GM12878 (cell line): ENCODE results near the gene DPM2. TPM values are rescaled to one million over a fixed set of nuclear protein-coding genes. Genes with fewer than 3 reads are reported as not detected.

Source experiments
- ATAC-seq: fragments of 200-7000 bp; cut with Tn5 transposase; 3 replicates; pipeline ENCODE4 v1.9.1; 2020; ENCODE audit warnings: mild to moderate bottlenecking, moderate library complexity
- BruUV-seq: library from RNA; stranded (reverse); fragments of 400-500 nt; replicated peaks from 2 replicates; lab custom pipeline; 2021; lab: Mats Ljungman, UMichigan
- CTCF ChIA-PET: fragments of 300-600 bp; sonication (Branson Sonifier 250); formaldehyde crosslinking; extraction: SDS; loops from one replicate; lab custom pipeline; 2021; ENCODE audit warnings: inconsistent platforms; lab: Yijun Ruan, JAX
- POLR2A ChIA-PET: fragments of 350-600 bp; formaldehyde crosslinking; extraction: SDS; loops from one replicate; lab custom pipeline; 2021; ENCODE audit warnings: inconsistent platforms; lab: Charles Lee
- RAD21 ChIA-PET: fragments of 300-600 bp; sonication (Branson Sonifier 250); formaldehyde crosslinking; loops from one replicate; lab custom pipeline; 2023; ENCODE audit warnings: antibody characterized with exemption; ENCODE audit not compliant: unreplicated experiment; lab: Charles Lee
- SMC1A ChIA-PET: fragments of 300-600 bp; sonication (Branson Sonifier 250); formaldehyde crosslinking; loops from one replicate; lab custom pipeline; 2023; ENCODE audit not compliant: unreplicated experiment, uncharacterized antibody; lab: Charles Lee
- DNase-seq: peaks from one replicate; pipeline ENCODE4 v3.0.0-alpha.2; 2011; ENCODE audit warnings: low read depth, low spot score
- FAIRE-seq: peaks from 3 replicates; lab custom pipeline; 2011; peaks lifted over from hg19 to GRCh38; lab: Jason Lieb, UNC
- H2AFZ ChIP-seq: 2 replicates; pipeline ENCODE4 v1.6.0; 2011; ENCODE audit warnings: low read depth, low read length, control low read depth; ENCODE audit not compliant: control insufficient read depth
- H3K27ac ChIP-seq: 2 replicates; pipeline ENCODE4 v1.5.1; 2011; ENCODE audit warnings: control low read depth; ENCODE audit not compliant: control insufficient read depth, insufficient read depth
- H3K27me3 ChIP-seq, 2 experiments: replicated peaks in 1 of 2; 2 replicates each; pipeline versions ENCODE4 v1.6.0 to v1.6.1; 2011; ENCODE audit warnings: low read length in 1 of 2; ENCODE audit not compliant: control insufficient read depth in 2 of 2, insufficient read depth in 2 of 2
- H3K36me3 ChIP-seq, 2 experiments: 2 replicates each; pipeline ENCODE4 v1.5.1; 2011; ENCODE audit warnings: low read length in 1 of 2; ENCODE audit not compliant: control insufficient read depth in 2 of 2, insufficient read depth in 2 of 2
- H3K4me1 ChIP-seq: 2 replicates; pipeline ENCODE4 v1.6.1; 2011; ENCODE audit warnings: mild to moderate bottlenecking, low read length, moderate library complexity, mixed read lengths; ENCODE audit not compliant: control insufficient read depth, insufficient read depth
- H3K4me2 ChIP-seq: 2 replicates; pipeline ENCODE4 v1.6.0; 2011; ENCODE audit warnings: control low read depth; ENCODE audit not compliant: control insufficient read depth, insufficient read depth
- H3K4me3 ChIP-seq: fragments of 200-600 bp; sonication (generic); 2 replicates; pipeline ENCODE4 v1.5.1; 2016
- H3K79me2 ChIP-seq: 2 replicates; pipeline ENCODE4 v1.6.0; 2011; ENCODE audit warnings: low read length; ENCODE audit not compliant: control insufficient read depth, insufficient read depth
- H3K9ac ChIP-seq: 2 replicates; pipeline ENCODE4 v1.8.0; 2011; ENCODE audit warnings: low read length, control low read depth, mixed read lengths; ENCODE audit not compliant: control insufficient read depth, insufficient read depth
- H3K9me3 ChIP-seq: replicated peaks from 3 replicates; pipeline ENCODE4 v1.5.1; 2011; ENCODE audit warnings: mild to moderate bottlenecking, low read length; ENCODE audit not compliant: control insufficient read depth, insufficient read depth
- H4K20me1 ChIP-seq: 2 replicates; pipeline ENCODE4 v1.6.0; 2011; ENCODE audit not compliant: control insufficient read depth, insufficient read depth
- DPF2 ChIP-seq: fragments of 450-650 bp; IDR thresholded peaks from 2 replicates; pipeline ENCODE4 v1.6.1; 2017; ENCODE audit warnings: mild to moderate bottlenecking
- IKZF2 ChIP-seq, 2 experiments: fragments of 450-650 bp; IDR thresholded peaks; 2 replicates each; pipeline ENCODE4 v1.6.1; 2017; ENCODE audit warnings: mild to moderate bottlenecking in 2 of 2, moderate library complexity in 2 of 2
- LARP7 ChIP-seq: fragments of 450-650 bp; IDR thresholded peaks from 2 replicates; pipeline ENCODE4 v1.6.1; 2017; ENCODE audit warnings: mild to moderate bottlenecking
- MEF2B ChIP-seq: fragments of 450-650 bp; IDR thresholded peaks from 2 replicates; pipeline ENCODE4 v1.6.1; 2018; ENCODE audit warnings: mild to moderate bottlenecking, moderate library complexity; ENCODE audit not compliant: partially characterized antibody, poor library complexity, severe bottlenecking
- NBN ChIP-seq: fragments of 450-650 bp; IDR thresholded peaks from 2 replicates; pipeline ENCODE4 v1.6.1; 2016
- RAD21 ChIP-seq: IDR thresholded peaks from 2 replicates; pipeline ENCODE4 v1.6.1; 2011; ENCODE audit warnings: mild to moderate bottlenecking, low read depth, low read length, moderate library complexity; ENCODE audit not compliant: insufficient read depth
- SPI1 ChIP-seq: IDR thresholded peaks from 2 replicates; pipeline ENCODE4 v1.6.1; 2011; ENCODE audit warnings: low read depth, mild to moderate bottlenecking, low read length, moderate library complexity, borderline replicate concordance; ENCODE audit not compliant: insufficient read depth
- TBL1XR1 ChIP-seq: IDR thresholded peaks from 2 replicates; pipeline ENCODE4 v1.6.1; 2012; ENCODE audit warnings: low read depth, low read length, improper control_type of control experiment
- TCF3 ChIP-seq: IDR thresholded peaks from 2 replicates; pipeline ENCODE4 v1.6.1; 2012; ENCODE audit warnings: low read depth, mild to moderate bottlenecking, low read length, borderline replicate concordance; ENCODE audit not compliant: insufficient read depth
- ZNF384 ChIP-seq: IDR thresholded peaks from 2 replicates; pipeline ENCODE4 v1.6.1; 2012; ENCODE audit warnings: low read depth, mild to moderate bottlenecking, low read length, improper control_type of control experiment, borderline replicate concordance
- WGBS: methylation state at CpG from one replicate; pipeline ENCODE4 v1.1.6; 2016; ENCODE audit warnings: low lambda C conversion rate; ENCODE audit not compliant: insufficient replicate concordance, insufficient coverage; ENCODE audit errors: missing lambda C conversion rate; 5-methylcytosine and 5-hydroxymethylcytosine counted together
- in situ Hi-C: fragments of 300-500 bp; cut with MboI; formaldehyde crosslinking; loops from 9 replicates; pipeline ENCODE4 v1.14.3; 2018; ENCODE audit warnings: mixed read lengths
- intact Hi-C: fragments of 100-400 bp; cut with micrococcal nuclease; formaldehyde crosslinking; loops from one replicate; pipeline ENCODE4 v1.14.2; 2022; ENCODE audit not compliant: unreplicated experiment
- polyA plus RNA-seq, 11 experiments: library from polyadenylated mRNA; depleted of rRNA in 4 of 11; unstranded in 6 of 11; stranded (reverse) in 5 of 11; fragments of >200 nt; fragmentation: Nextera tagmentation in 4 of 11; fragmentation: Illumina TruSeq in 1 of 11; extraction: Ambion mirVana in 4 of 11; extraction: Trizol in 1 of 11; gene quantifications; 1 replicate in 1 of 11; 2 replicates in 10 of 11; pipeline versions ENCODE4 v1.2.1 to v1.2.3, GENCODE V29; 2011 to 2016; ENCODE audit warnings: inconsistent platforms in 2 of 11, missing spikeins in 2 of 11, low read depth in 1 of 11
- total RNA-seq, 4 experiments: library from RNA; depleted of rRNA in 3 of 4; stranded (reverse); fragments of >200 nt in 3 of 4; fragmentation: Illumina TruSeq in 1 of 4; extraction: Trizol in 1 of 4; gene quantifications; 2 replicates each; pipeline versions ENCODE4 v1.2.1 to v1.2.3, GENCODE V29; 2013 to 2021
- TF ChIP-seq, protein P1 (sequence below): IDR thresholded peaks from 2 replicates; pipeline ENCODE4 v1.6.1; 2011; ENCODE audit warnings: low read depth, low read length, improper control_type of control experiment, borderline replicate concordance
- TF ChIP-seq, protein P2 (sequence below): fragments of 450-650 bp; IDR thresholded peaks from 2 replicates; pipeline ENCODE4 v1.6.1; 2016; ENCODE audit warnings: mild to moderate bottlenecking

Gene DPM2
- total and polyA plus RNA-seq, 10 of the 15 experiments (the other 5 are each of a cell fraction or from before 2014, with no cell fraction given): 22.7 to 77.9 (median 44.7) TPM

DNA sequence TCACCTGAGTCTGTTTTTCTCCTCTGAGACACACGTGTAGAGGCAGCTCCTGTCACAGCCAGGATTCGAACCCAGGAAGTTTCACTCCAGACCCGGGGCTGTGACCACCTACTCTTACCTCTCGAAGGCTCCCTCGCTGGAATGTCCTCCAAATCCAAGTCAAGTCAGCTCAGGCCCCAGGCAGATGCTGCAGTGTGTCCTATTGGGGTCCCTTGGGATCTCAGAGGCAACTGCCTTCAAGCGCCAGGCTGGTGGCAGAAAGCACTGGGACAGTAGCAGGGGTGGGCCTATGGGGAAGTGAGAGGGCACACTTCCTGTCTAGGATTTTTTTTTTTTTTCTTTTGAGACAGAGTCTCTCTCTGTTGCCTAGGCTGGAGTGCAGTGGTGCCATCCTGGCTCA, 20.1 kb downstream of the DPM2 start:
- SMC1A ChIA-PET: interaction anchor here (0.8 to 5.8 kb wide), 7 partner anchors 12 to 182 kb away, joined by 3 to 37 read pairs (median 5); partner anchors contain the start of genes ST6GALNAC6 and TOR2A
- BruUV-seq: no TSS peak
- intact Hi-C loops: loop anchor here (2.0 to 5.0 kb wide), 4 partner anchors 35 to 413 kb away; partner anchors contain the start of genes FPGS, PTRH1 and TTC16

More for the DNA sequence above, 20.1 kb downstream of the DPM2 start:
- Histone ChIP-seq H3K4me2 (peak overlapping the region; percentile 91), H3K9ac (peak overlapping the region; percentile 32; the same call in 1 of the 2 replicates), H3K4me1 (peaks cover 31% of the 10 kb centered on the region), H3K4me3 (no peak overlapping the region), H2AFZ (no peak overlapping the region), H3K79me2 (peaks cover 28% of the 10 kb centered on the region), H4K20me1 (no peaks in the 10 kb centered on the region), H3K27ac (peak overlapping the region; percentile 55; the same call in 1 of the 2 replicates), H3K9me3 (no peaks in the 10 kb centered on the region), H3K27me3 (no peaks in the 10 kb centered on the region), H3K36me3 (peaks cover 0 to 1% of the 10 kb centered on the region in 2 experiments; a peak in 2 of 4 replicates)
- ATAC-seq (peak; percentile 59), DNase-seq (no peak), FAIRE-seq (no peak)
- ChIA-PET POLR2A (interaction anchor here (0.6 to 6.9 kb wide), 9 partner anchors 13 to 372 kb away, joined by 3 to 166 read pairs (median 4); partner anchors contain the start of genes FPGS, PIP5KL1 and ST6GALNAC6), CTCF (interaction anchor here (0.6 to 9.9 kb wide), 11 partner anchors 14 to 257 kb away, joined by 3 to 91 read pairs (median 4); partner anchors contain the start of gene TOR2A), RAD21 (interaction anchor here (0.8 to 8.2 kb wide), 22 partner anchors 13 to 521 kb away, joined by 3 to 92 read pairs (median 5); partner anchors contain the start of genes CDK9, FPGS, PIP5KL1 and SH2D3C)
- in situ Hi-C loops: loop anchor here (5.0 kb wide), 1 partner anchor 325 kb away; no protein-coding TSS in a partner anchor
- WGBS: 0% methylated on average over 6 of the region's 6 CpGs
- TF ChIP-seq MEF2B (peak; percentile 85), NBN (peak; percentile 46; the same call in 1 of the 2 replicates), TBL1XR1 (no peak), ZNF384 (peak; percentile 60), SPI1 (peak; percentile 81), LARP7 (0 out of 2 replicates have a peak, but pooled peaks have one; percentile 0), RAD21 (no peak), IKZF2 (IDR thresholded peaks at IDR 0.05) (peak in 1 of 2 experiments; percentile 9; a peak in 1 of 4 replicates), DPF2 (0 out of 2 replicates have a peak, but pooled peaks have one; percentile 16), TCF3 (no peak)
- TF ChIP-seq, protein P1, sequence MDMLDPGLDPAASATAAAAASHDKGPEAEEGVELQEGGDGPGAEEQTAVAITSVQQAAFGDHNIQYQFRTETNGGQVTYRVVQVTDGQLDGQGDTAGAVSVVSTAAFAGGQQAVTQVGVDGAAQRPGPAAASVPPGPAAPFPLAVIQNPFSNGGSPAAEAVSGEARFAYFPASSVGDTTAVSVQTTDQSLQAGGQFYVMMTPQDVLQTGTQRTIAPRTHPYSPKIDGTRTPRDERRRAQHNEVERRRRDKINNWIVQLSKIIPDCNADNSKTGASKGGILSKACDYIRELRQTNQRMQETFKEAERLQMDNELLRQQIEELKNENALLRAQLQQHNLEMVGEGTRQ: no peak
- TF ChIP-seq, protein P2, sequence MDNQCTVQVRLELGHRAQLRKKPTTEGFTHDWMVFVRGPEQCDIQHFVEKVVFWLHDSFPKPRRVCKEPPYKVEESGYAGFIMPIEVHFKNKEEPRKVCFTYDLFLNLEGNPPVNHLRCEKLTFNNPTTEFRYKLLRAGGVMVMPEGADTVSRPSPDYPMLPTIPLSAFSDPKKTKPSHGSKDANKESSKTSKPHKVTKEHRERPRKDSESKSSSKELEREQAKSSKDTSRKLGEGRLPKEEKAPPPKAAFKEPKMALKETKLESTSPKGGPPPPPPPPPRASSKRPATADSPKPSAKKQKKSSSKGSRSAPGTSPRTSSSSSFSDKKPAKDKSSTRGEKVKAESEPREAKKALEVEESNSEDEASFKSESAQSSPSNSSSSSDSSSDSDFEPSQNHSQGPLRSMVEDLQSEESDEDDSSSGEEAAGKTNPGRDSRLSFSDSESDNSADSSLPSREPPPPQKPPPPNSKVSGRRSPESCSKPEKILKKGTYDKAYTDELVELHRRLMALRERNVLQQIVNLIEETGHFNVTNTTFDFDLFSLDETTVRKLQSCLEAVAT: 0 out of 2 replicates have a peak, but pooled peaks have one; percentile 14
